Thoracic aorta endothelial cell (primary cell): ENCODE data around the gene LSM12. TPM values are rescaled to one million over a fixed set of nuclear protein-coding genes. Genes with fewer than 3 reads are reported as not detected.

Source experiments
- small RNA-seq: library from RNA; depleted of rRNA; stranded (forward); fragments of <200 nt; gene quantifications from one replicate; pipeline ENCODE3, GENCODE V24; 2012
- total RNA-seq: library from RNA; depleted of rRNA; stranded (reverse); fragments of >200 nt; gene quantifications from 2 replicates; pipeline ENCODE4 v1.2.3, GENCODE V29; 2012

The LSM12 gene
- total RNA-seq: 68.9 and 82.3 TPM in 2 replicates

DNA sequence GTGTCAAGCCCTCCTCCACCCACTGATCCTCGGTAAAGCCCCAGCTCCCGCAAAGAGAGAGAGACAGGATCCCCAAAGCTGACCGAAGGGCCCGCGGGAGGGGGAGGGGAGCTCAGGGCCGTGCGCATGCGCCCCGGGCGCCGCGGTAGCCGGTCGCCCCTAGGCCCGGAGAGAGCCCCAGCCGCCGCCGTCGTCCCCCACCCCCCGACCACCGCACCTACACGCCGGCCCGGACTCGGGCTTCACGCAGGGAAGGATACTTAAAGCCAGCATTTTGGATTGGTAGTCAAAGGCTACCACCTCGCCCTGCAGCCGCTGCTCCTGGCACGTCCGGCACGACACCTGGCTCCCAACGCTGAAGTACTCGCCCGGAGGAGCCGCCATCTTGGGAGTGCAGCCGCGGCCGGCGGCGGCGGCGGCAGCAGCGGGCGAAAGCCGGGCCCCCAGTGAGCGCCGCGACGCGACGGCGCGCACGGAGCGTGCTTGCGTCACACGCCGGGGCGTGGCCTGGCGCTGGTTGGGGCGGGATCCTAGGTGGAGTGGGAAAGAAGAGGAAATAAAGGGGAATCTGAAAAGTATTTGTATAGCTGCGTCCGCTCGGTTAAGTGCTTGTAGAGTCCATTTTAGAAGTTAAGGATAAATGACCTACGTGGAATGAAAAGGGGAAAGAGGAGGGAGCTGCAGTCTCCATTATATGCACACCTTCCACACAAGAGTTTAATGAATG is at the start of gene LSM12:
Gene LSM12 (minus strand): TSS at position 468 of the 727 bp plus-strand sequence. CDS start 84 bp downstream, at position 384.

GRCh38 chr17:44070455-44071197 is 4.2 kb upstream of the LSM12 start, which contains the start of gene G6PC3:
Gene G6PC3, plus strand, starts transcription at chr17:44070735. Its CDS starts 231 bp downstream, at chr17:44070966.

GRCh38 chr17:44014437-44015172 is 51.9 kb downstream of the LSM12 start, which contains the start of gene TMEM101:
Gene TMEM101, minus strand, starts transcription at chr17:44014963. Its CDS starts 11 bp downstream, at chr17:44014952.

GRCh38 chr17:44004077-44004760 is 62.3 kb downstream of the LSM12 start, which contains the start of gene NAGS:
Gene NAGS, plus strand, starts transcription at chr17:44004622. Its CDS starts 42 bp downstream, at chr17:44004664.

Small RNAs within 50 kb of the gene (small RNA-seq; reads per million reads assigned to genes)
- gene RF00012: not detected

Other genes starting within 250 kb of the LSM12 start
- gene MPP3, start 233.5 kb downstream of the LSM12 start, total RNA-seq: 13.2 and 13.9 TPM in 2 replicates
- gene CD300LG, start 219.5 kb downstream of the LSM12 start, total RNA-seq: not detected in 2 replicates
- 0.66 and 1.8 TPM in 2 replicates for gene MPP2, start 159.1 kb downstream of the LSM12 start, total RNA-seq
- gene PPY, start 124.2 kb downstream of the LSM12 start, total RNA-seq: not detected in 2 replicates
- not detected in 2 replicates for gene PYY, start 112.7 kb downstream of the LSM12 start, total RNA-seq
- 1.7 and 4.3 TPM in 2 replicates for gene NAGS, start 62.0 kb downstream of the LSM12 start, total RNA-seq
- 36.6 and 38.9 TPM in 2 replicates for gene TMEM101, start 51.7 kb downstream of the LSM12 start, total RNA-seq
- gene G6PC3, start 4.1 kb upstream of the LSM12 start, total RNA-seq: 23.4 and 34.3 TPM in 2 replicates
- 16.2 and 25.6 TPM in 2 replicates for gene HDAC5, start 57.0 kb upstream of the LSM12 start, total RNA-seq
- gene HROB, start 75.3 kb upstream of the LSM12 start, total RNA-seq: 3.9 and 6.9 TPM in 2 replicates
- not detected in 2 replicates for gene ASB16, start 104.0 kb upstream of the LSM12 start, total RNA-seq
- gene TMUB2, start 120.3 kb upstream of the LSM12 start, total RNA-seq: 17.7 and 20.2 TPM in 2 replicates
- gene ATXN7L3, start 133.2 kb upstream of the LSM12 start, total RNA-seq: 48.7 and 51.0 TPM in 2 replicates
- 60.1 and 74.1 TPM in 2 replicates for gene UBTF, start 153.0 kb upstream of the LSM12 start, total RNA-seq
- not detected in 2 replicates for gene SLC4A1, start 201.5 kb upstream of the LSM12 start, total RNA-seq
- gene RUNDC3A, start 241.9 kb upstream of the LSM12 start, total RNA-seq: not detected in 2 replicates